ENCODE results near the gene GIPC2. TPM values are rescaled to one million over a fixed set of nuclear protein-coding genes. Genes with fewer than 3 reads are reported as not detected.

GIPC2 gene
- total and polyA plus RNA-seq, 9 of the 15 experiments (the other 6 are each of a cell fraction or from before 2014, with no cell fraction given), result 0.01 to 0.05 (median 0.04) TPM; not detected in 3

DNA sequence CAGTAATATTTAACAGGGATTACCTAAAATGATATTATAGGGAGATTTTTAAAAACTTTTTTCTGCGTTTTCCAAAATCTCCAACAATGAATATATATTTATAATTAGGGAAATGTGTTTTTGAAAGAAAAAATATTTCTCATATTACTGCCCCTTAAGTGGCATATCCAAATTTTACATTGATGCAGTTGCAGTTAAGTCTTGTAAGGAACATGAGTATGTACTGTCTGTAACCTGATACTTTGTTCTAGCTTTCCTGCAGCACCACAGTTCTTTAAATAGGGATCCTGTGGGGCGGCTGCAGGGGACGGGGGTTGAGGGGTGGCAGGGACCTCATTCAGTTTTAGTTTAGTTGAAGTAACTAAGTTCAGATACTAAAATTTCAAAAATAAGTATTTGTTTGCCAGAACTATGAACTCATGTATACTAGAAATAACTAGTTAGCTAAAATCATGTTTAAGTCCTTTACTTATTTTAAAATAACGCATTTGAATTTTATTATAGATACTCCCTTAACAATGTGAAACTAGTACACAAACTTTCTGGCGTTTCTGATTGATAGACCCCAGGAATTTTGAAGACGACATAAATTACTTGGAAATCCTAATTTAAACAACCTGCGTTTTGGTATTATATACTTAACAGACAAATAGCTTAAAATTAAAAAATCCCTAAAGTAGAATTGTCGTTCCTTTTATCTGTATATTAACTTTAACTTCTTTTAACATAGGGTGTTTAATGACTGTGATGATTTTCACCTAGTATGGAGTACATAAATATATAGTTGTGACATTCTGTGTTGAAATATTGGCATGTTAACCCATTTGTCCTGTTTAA is 41.7 kb upstream of the GIPC2 start (continued):
- TF ChIP-seq MLLT1 (IDR thresholded peaks at IDR 0.05) (no peak; a peak in 3 of 4 replicates), KDM1A (IDR thresholded peaks at IDR 0.05) (peak; percentile 65; a peak in 3 of 4 replicates), NR1H2 (CRISPR knock-in tag; IDR thresholded peaks at IDR 0.05) (no peak), ASH1L (IDR thresholded peaks at IDR 0.05; ENCODE audit: borderline replicate concordance, low read depth, partially characterized antibody) (peak; percentile 56), ZC3H4 (CRISPR knock-in tag; IDR thresholded peaks at IDR 0.05; ENCODE audit: borderline replicate concordance) (no peak), NUFIP1 (IDR thresholded peaks at IDR 0.05; ENCODE audit: partially characterized antibody) (no peak), ZKSCAN8 (CRISPR knock-in tag; IDR thresholded peaks at IDR 0.05) (peak; percentile 54; the same call in 1 of the 2 replicates), ETS1 (conservative IDR thresholded peaks at IDR 0.05; ENCODE audit: control insufficient read depth, low read depth, low read length) (peak; percentile 16; the same call in 1 of the 2 replicates), SAFB (IDR thresholded peaks at IDR 0.05; ENCODE audit: borderline replicate concordance, low read depth, low read length) (no peak), STAG1 (CRISPR knock-in tag; IDR thresholded peaks at IDR 0.05; ENCODE audit: borderline replicate concordance) (no peak), RBM15 (IDR thresholded peaks at IDR 0.05; ENCODE audit: insufficient read depth, low read length) (no peak), BACH1 (tag; IDR thresholded peaks at IDR 0.05) (peak; percentile 24; the same call in 1 of the 2 replicates), CBFB (CRISPR knock-in tag; IDR thresholded peaks at IDR 0.05) (no peak), ZMIZ1 (IDR thresholded peaks at IDR 0.05; ENCODE audit: low read depth in 2 of 2, low read length in 2 of 2) (peak in 1 of 2 experiments; percentile 100; a peak in 2 of 4 replicates), YY1 (IDR thresholded peaks at IDR 0.05; ENCODE audit: borderline replicate concordance in 1 of 3, control insufficient read depth in 1 of 3, extremely low read depth in 1 of 3, insufficient read depth in 3 of 3, insufficient read length in 1 of 3, insufficient replicate concordance in 2 of 3, low read depth in 1 of 3, low read length in 2 of 3) (peak in 1 of 3 experiments; percentile 15), FOSL1 (tag; conservative IDR thresholded peaks at IDR 0.05) (peak; percentile 52)
- TF ChIP-seq, protein P1, sequence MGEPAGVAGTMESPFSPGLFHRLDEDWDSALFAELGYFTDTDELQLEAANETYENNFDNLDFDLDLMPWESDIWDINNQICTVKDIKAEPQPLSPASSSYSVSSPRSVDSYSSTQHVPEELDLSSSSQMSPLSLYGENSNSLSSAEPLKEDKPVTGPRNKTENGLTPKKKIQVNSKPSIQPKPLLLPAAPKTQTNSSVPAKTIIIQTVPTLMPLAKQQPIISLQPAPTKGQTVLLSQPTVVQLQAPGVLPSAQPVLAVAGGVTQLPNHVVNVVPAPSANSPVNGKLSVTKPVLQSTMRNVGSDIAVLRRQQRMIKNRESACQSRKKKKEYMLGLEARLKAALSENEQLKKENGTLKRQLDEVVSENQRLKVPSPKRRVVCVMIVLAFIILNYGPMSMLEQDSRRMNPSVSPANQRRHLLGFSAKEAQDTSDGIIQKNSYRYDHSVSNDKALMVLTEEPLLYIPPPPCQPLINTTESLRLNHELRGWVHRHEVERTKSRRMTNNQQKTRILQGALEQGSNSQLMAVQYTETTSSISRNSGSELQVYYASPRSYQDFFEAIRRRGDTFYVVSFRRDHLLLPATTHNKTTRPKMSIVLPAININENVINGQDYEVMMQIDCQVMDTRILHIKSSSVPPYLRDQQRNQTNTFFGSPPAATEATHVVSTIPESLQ (CRISPR knock-in tag; IDR thresholded peaks at IDR 0.05), result no peak

Data from K562 (cell line).